Upper lobe of right lung (tissue), 1 donor: ENCODE data around the gene CRHR1. TPM values are rescaled to one million over a fixed set of nuclear protein-coding genes. Genes with fewer than 3 reads are reported as not detected.

Experiments
- ATAC-seq: fragments of 200-7000 bp; cut with Tn5 transposase; one replicate; pipeline ENCODE4 v1.9.1; 2020; ENCODE audit warnings: mild to moderate bottlenecking, moderate library complexity
- DNase-seq: peaks from one replicate; pipeline ENCODE4 v3.0.0-alpha.2; 2020
- H3K27ac ChIP-seq: fragments of 200-600 bp; one replicate; pipeline ENCODE4 v1.8.0; 2022
- H3K27me3 ChIP-seq: fragments of 200-600 bp; one replicate; pipeline ENCODE4 v1.8.0; 2022; ENCODE audit warnings: mild to moderate bottlenecking
- H3K36me3 ChIP-seq: fragments of 200-600 bp; one replicate; pipeline ENCODE4 v1.8.0; 2022
- H3K4me1 ChIP-seq: fragments of 200-600 bp; one replicate; pipeline ENCODE4 v1.8.0; 2022
- H3K4me3 ChIP-seq: fragments of 200-600 bp; one replicate; pipeline ENCODE4 v1.8.0; 2022; ENCODE audit warnings: mild to moderate bottlenecking
- H3K9me3 ChIP-seq: fragments of 200-600 bp; one replicate; pipeline ENCODE4 v1.8.0; 2022
- intact Hi-C: fragments of 100-400 bp; cut with DNase I; formaldehyde crosslinking; loops from one replicate; pipeline ENCODE4 v1.11.0; 2022
- total RNA-seq: library from RNA; stranded (reverse); fragmentation: NEBNext Ultra II Directional; extraction: Animal tissue kit (Norgen Biotek cat#: 25700); gene quantifications from one replicate; pipeline ENCODE4 v1.2.1, GENCODE V29; 2021
- TF ChIP-seq, protein P1 (sequence below): fragments of 200-600 bp; IDR thresholded peaks from one replicate; pipeline ENCODE4 v1.8.0; 2022; ENCODE audit warnings: antibody characterized with exemption
- donor health status: DM: no; HTN: yes; CAD: no; lungs with severe emphysema.

The CRHR1 gene
- total RNA-seq, 1 donor from 2014 or later = not detected

- DNase-seq = no peak
- H3K36me3 ChIP-seq = no peaks in the 10 kb centered on the region
- ATAC-seq = no peak
- H3K4me3 ChIP-seq = no peak overlapping the region
- no peak overlapping the region for H3K27ac ChIP-seq
- TF ChIP-seq, protein P1, sequence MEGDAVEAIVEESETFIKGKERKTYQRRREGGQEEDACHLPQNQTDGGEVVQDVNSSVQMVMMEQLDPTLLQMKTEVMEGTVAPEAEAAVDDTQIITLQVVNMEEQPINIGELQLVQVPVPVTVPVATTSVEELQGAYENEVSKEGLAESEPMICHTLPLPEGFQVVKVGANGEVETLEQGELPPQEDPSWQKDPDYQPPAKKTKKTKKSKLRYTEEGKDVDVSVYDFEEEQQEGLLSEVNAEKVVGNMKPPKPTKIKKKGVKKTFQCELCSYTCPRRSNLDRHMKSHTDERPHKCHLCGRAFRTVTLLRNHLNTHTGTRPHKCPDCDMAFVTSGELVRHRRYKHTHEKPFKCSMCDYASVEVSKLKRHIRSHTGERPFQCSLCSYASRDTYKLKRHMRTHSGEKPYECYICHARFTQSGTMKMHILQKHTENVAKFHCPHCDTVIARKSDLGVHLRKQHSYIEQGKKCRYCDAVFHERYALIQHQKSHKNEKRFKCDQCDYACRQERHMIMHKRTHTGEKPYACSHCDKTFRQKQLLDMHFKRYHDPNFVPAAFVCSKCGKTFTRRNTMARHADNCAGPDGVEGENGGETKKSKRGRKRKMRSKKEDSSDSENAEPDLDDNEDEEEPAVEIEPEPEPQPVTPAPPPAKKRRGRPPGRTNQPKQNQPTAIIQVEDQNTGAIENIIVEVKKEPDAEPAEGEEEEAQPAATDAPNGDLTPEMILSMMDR = no peak
- H3K9me3 ChIP-seq = no peaks in the 10 kb centered on the region
- intact Hi-C loops = no loop called here
- H3K4me1 ChIP-seq = peaks cover 20% of the 10 kb centered on the region
- peaks cover 80% of the 10 kb centered on the region for H3K27me3 ChIP-seq
These were observed 2.9 kb downstream of the CRHR1 start for GRCh38 chr17:45787044-45787443.

GRCh38 chr17:45787656-45788055 lies 3.5 kb downstream of the CRHR1 start:
- no peaks in the 10 kb centered on the region for H3K9me3 ChIP-seq
- intact Hi-C loops = no loop called here
- TF ChIP-seq, protein P1 = no peak
- H3K27me3 ChIP-seq = peaks cover 83% of the 10 kb centered on the region
- DNase-seq (no peak), ATAC-seq (no peak)
- no peak overlapping the region for H3K4me3 ChIP-seq
- peaks cover 20% of the 10 kb centered on the region for H3K4me1 ChIP-seq
- H3K27ac ChIP-seq = no peak overlapping the region
- no peaks in the 10 kb centered on the region for H3K36me3 ChIP-seq

GRCh38 chr17:45788057-45788456 lies 3.9 kb downstream of the CRHR1 start:
- H3K4me1 ChIP-seq = peaks cover 20% of the 10 kb centered on the region
- no peak overlapping the region for H3K27ac ChIP-seq
- no peaks in the 10 kb centered on the region for H3K36me3 ChIP-seq
- ATAC-seq (no peak), DNase-seq (no peak)
- H3K9me3 ChIP-seq = no peaks in the 10 kb centered on the region
- H3K4me3 ChIP-seq = no peak overlapping the region
- intact Hi-C loops = no loop called here
- TF ChIP-seq, protein P1 = no peak
- H3K27me3 ChIP-seq = peaks cover 83% of the 10 kb centered on the region

- intact Hi-C loops = no loop called here
- DNase-seq = no peak
- TF ChIP-seq, protein P1 = no peak
- no peak overlapping the region for H3K4me3 ChIP-seq
- ATAC-seq = no peak
- no peaks in the 10 kb centered on the region for H3K36me3 ChIP-seq
- H3K27ac ChIP-seq = no peak overlapping the region
- H3K4me1 ChIP-seq = peaks cover 6% of the 10 kb centered on the region
- peaks cover 79% of the 10 kb centered on the region for H3K27me3 ChIP-seq
- no peaks in the 10 kb centered on the region for H3K9me3 ChIP-seq
These were observed 5.8 kb downstream of the CRHR1 start for GRCh38 chr17:45789874-45790273.

GRCh38 chr17:45790296-45790922 lies 6.3 kb downstream of the CRHR1 start:
- Histone ChIP-seq H3K27me3 (peaks cover 78% of the 10 kb centered on the region), H3K36me3 (no peaks in the 10 kb centered on the region), H3K4me3 (no peak overlapping the region), H3K9me3 (no peaks in the 10 kb centered on the region), H3K27ac (no peak overlapping the region), H3K4me1 (peaks cover under 1% of the 10 kb centered on the region)
- ATAC-seq (no peak), DNase-seq (no peak)
- TF ChIP-seq, protein P1 = no peak
- intact Hi-C loops = no loop called here

DNA sequence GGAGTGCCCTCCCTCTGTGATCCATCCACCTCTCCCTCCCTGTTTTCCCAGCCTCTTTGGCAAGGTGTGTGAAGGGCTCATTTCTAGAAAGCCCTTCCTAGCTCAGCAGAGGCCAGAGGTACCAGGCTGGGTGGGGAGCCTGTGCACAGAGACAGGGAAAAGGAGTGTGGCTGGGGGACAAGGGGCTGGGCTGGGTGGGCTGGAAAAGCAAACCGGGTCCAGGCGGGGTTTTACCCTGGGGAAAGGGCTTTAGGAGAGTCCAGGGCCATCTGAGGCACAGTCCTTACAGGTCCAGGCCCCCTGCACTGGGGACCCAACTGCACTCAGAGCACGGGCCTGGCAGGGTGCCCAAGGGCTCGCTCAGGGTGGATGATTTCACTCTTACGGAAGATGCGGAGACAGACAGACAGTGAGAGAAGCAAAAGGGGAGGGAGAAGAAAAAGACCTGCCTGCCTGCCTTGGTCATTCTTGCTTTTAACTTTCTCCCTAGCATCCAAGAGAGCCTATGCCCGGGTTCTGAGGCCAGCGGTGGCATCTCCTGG lies 7.0 kb downstream of the CRHR1 start:
- no peaks in the 10 kb centered on the region for H3K9me3 ChIP-seq
- no peaks in the 10 kb centered on the region for H3K4me1 ChIP-seq
- peaks cover 76% of the 10 kb centered on the region for H3K27me3 ChIP-seq
- ATAC-seq (no peak), DNase-seq (no peak)
- intact Hi-C loops = no loop called here
- H3K27ac ChIP-seq = no peak overlapping the region
- TF ChIP-seq, protein P1 = no peak
- no peaks in the 10 kb centered on the region for H3K36me3 ChIP-seq
- no peak overlapping the region for H3K4me3 ChIP-seq
